Measurements from ENCODE around the gene MYOCD. TPM values are rescaled to one million over a fixed set of nuclear protein-coding genes. Genes with fewer than 3 reads are reported as not detected.
"Not testable (repeated sequence)": the region's sequence is repeated elsewhere in the genome, so short reads cannot be mapped to it uniquely, and the experiment has no call there.

Gene MYOCD
- total and polyA plus RNA-seq, 2 experiments from 2014 or later = under 0.01 to 0.09 TPM

- TF ChIP-seq EZH2phosphoT487 (IDR thresholded peaks at IDR 0.05; ENCODE audit: insufficient read depth, low read depth) (no peak), EZH2 (IDR thresholded peaks at IDR 0.05; ENCODE audit: insufficient read depth, poor library complexity, severe bottlenecking) (no peak)
- in situ Hi-C loops (cut with MboI) = no loop called here
- 51 to 53% methylated on average over 5 of the region's 5 CpGs for WGBS, 2 experiments (ENCODE audit: low coverage in 1 of 2, low lambda C conversion rate in 2 of 2, missing lambda C conversion rate in 2 of 2)
Observed at GRCh38 chr17:12632785-12633184, 32.9 kb upstream of the MYOCD start.

GRCh38 chr17:12634789-12635414 lies 30.8 kb upstream of the MYOCD start:
- no peak for TF ChIP-seq EZH2phosphoT487 (IDR thresholded peaks at IDR 0.05; ENCODE audit: insufficient read depth, low read depth)
- no peak for TF ChIP-seq EZH2 (IDR thresholded peaks at IDR 0.05; ENCODE audit: insufficient read depth, poor library complexity, severe bottlenecking)
- Histone ChIP-seq H3K4me2 (ENCODE audit: unreplicated experiment) (no peak overlapping the region), H3K36me3 (ENCODE audit: low read depth) (no peaks in the 10 kb centered on the region), H3K27me3 (replicated peaks; ENCODE audit: insufficient read depth) (no peaks in the 10 kb centered on the region), H4K20me1 (ENCODE audit: insufficient read depth) (no peaks in the 10 kb centered on the region), H3K4me1 (ENCODE audit: insufficient read depth) (0 out of 2 replicates have a peak, but pooled peaks cover 4% of the 10 kb centered on the region), H2AFZ (no peak overlapping the region), H3K9ac (no peak overlapping the region), H3K27ac (no peak overlapping the region), H3K9me2 (ENCODE audit: insufficient read depth) (no peaks in the 10 kb centered on the region), H3F3A (ENCODE audit: insufficient read depth) (0 out of 2 replicates have a peak, but pooled peaks cover 7% of the 10 kb centered on the region), H3K79me2 (ENCODE audit: insufficient read depth) (no peaks in the 10 kb centered on the region), H3K4me3 (no peak overlapping the region), H3K9me3 (ENCODE audit: low read depth) (no peaks in the 10 kb centered on the region)
- in situ Hi-C loops (cut with MboI) = no loop called here
- DNase-seq = no peak
- 28 to 29% methylated on average over 11 of the region's 11 CpGs for WGBS, 2 experiments (ENCODE audit: low coverage in 1 of 2, low lambda C conversion rate in 2 of 2, missing lambda C conversion rate in 2 of 2)

More at GRCh38 chr17:12632785-12633184, 32.9 kb upstream of the MYOCD start:
- no peaks in the 10 kb centered on the region for H4K20me1 ChIP-seq (ENCODE audit: insufficient read depth)
- H3K9me2 ChIP-seq (ENCODE audit: insufficient read depth) = no peaks in the 10 kb centered on the region
- H3K27me3 ChIP-seq (replicated peaks; ENCODE audit: insufficient read depth) = no peaks in the 10 kb centered on the region
- H3K4me1 ChIP-seq (ENCODE audit: insufficient read depth) = 0 out of 2 replicates have a peak, but pooled peaks cover 4% of the 10 kb centered on the region
- H3K9me3 ChIP-seq (ENCODE audit: low read depth) = no peaks in the 10 kb centered on the region
- no peak for DNase-seq
- no peak overlapping the region for H3K9ac ChIP-seq
- no peak overlapping the region for H3K4me3 ChIP-seq
- 0 out of 2 replicates have a peak, but pooled peaks cover 7% of the 10 kb centered on the region for H3F3A ChIP-seq (ENCODE audit: insufficient read depth)
- no peak overlapping the region for H3K27ac ChIP-seq
- H3K36me3 ChIP-seq (ENCODE audit: low read depth) = no peaks in the 10 kb centered on the region
- no peak overlapping the region for H2AFZ ChIP-seq
- H3K4me2 ChIP-seq (ENCODE audit: unreplicated experiment) = no peak overlapping the region
- H3K79me2 ChIP-seq (ENCODE audit: insufficient read depth) = no peaks in the 10 kb centered on the region

DNA sequence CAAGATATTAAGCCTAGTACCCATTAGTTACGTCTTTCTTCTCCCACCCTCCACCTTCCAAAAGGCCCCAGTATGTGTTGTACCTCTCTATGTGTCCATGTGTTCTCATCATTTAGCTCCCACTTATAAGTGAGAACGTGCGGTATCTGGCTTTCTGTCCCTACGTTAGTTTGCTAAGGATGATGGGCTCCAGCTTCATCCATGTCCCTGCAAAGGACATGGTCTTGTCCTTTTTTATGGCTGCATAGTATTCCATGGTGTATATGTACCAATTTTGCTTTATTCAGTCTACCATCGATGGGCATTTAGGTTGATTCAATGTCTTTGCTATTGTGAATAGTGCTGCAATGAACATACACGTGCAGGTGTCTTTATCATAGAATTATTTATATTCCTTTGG lies 29.7 kb upstream of the MYOCD start:
- H3K36me3 ChIP-seq (ENCODE audit: low read depth); H3K4me3 ChIP-seq; H4K20me1 ChIP-seq (ENCODE audit: insufficient read depth); H3F3A ChIP-seq (ENCODE audit: insufficient read depth); H3K9me3 ChIP-seq (ENCODE audit: low read depth); H3K9ac ChIP-seq; H3K27ac ChIP-seq; in situ Hi-C loops (cut with MboI); H2AFZ ChIP-seq; H3K79me2 ChIP-seq (ENCODE audit: insufficient read depth); DNase-seq; H3K9me2 ChIP-seq (ENCODE audit: insufficient read depth); H3K27me3 ChIP-seq (replicated peaks; ENCODE audit: insufficient read depth); H3K4me2 ChIP-seq (ENCODE audit: unreplicated experiment); H3K4me1 ChIP-seq (ENCODE audit: insufficient read depth): not testable (repeated sequence)
- 62 to 67% methylated on average over 6 of the region's 6 CpGs for WGBS, 2 experiments (ENCODE audit: low coverage in 1 of 2, low lambda C conversion rate in 2 of 2, missing lambda C conversion rate in 2 of 2)

DNA sequence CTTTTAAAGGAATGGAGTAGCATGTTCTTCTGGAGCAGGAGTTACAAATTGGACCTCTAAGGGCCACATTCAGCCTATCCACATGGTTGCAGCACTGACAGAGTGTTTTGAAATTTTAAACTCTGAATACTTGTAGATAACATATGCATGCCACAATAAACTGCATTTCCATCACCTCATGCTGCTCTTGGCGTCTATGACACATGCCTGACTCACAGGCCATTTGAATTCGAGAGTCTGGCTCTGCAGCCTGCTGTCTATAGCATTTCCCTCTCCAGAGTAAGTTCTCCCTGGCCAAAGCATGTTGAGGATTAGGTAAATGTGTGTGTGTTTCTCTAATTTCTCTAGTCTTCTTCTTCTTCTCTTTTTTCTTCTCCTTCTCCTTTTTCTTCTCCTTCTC lies 28.7 kb upstream of the MYOCD start:
- Histone ChIP-seq H3K9ac (no peak overlapping the region), H3K79me2 (ENCODE audit: insufficient read depth) (no peaks in the 10 kb centered on the region), H3K4me1 (ENCODE audit: insufficient read depth) (0 out of 2 replicates have a peak, but pooled peaks cover 4% of the 10 kb centered on the region), H3K27me3 (replicated peaks; ENCODE audit: insufficient read depth) (no peaks in the 10 kb centered on the region), H3K4me2 (ENCODE audit: unreplicated experiment) (no peak overlapping the region), H3K4me3 (no peak overlapping the region), H3K9me3 (ENCODE audit: low read depth) (no peaks in the 10 kb centered on the region), H3K9me2 (ENCODE audit: insufficient read depth) (no peaks in the 10 kb centered on the region), H2AFZ (no peak overlapping the region), H3K27ac (no peak overlapping the region), H3K36me3 (ENCODE audit: low read depth) (no peaks in the 10 kb centered on the region), H3F3A (ENCODE audit: insufficient read depth) (0 out of 2 replicates have a peak, but pooled peaks cover 7% of the 10 kb centered on the region), H4K20me1 (ENCODE audit: insufficient read depth) (no peaks in the 10 kb centered on the region)
- in situ Hi-C loops (cut with MboI) = no loop called here
- peak; percentile 88 for DNase-seq
- 0 to 2% methylated on average over 2 of the region's 2 CpGs for WGBS, 2 experiments (ENCODE audit: low coverage in 1 of 2, low lambda C conversion rate in 2 of 2, missing lambda C conversion rate in 2 of 2)
- TF ChIP-seq EZH2phosphoT487 (IDR thresholded peaks at IDR 0.05; ENCODE audit: insufficient read depth, low read depth) (no peak), EZH2 (IDR thresholded peaks at IDR 0.05; ENCODE audit: insufficient read depth, poor library complexity, severe bottlenecking) (no peak)
